GM12878 (cell line): Measurements from ENCODE around the gene CTSW. TPM values are rescaled to one million over a fixed set of nuclear protein-coding genes. Genes with fewer than 3 reads are reported as not detected.

Experiments used
- ATAC-seq: fragments of 200-7000 bp; cut with Tn5 transposase; 3 replicates; pipeline ENCODE4 v1.9.1; 2020; ENCODE audit warnings: mild to moderate bottlenecking, moderate library complexity
- BruUV-seq: library from RNA; stranded (reverse); fragments of 400-500 nt; replicated peaks from 2 replicates; lab custom pipeline; 2021; lab: Mats Ljungman, UMichigan
- CTCF ChIA-PET: fragments of 300-600 bp; sonication (Branson Sonifier 250); formaldehyde crosslinking; extraction: SDS; loops from one replicate; lab custom pipeline; 2021; ENCODE audit warnings: inconsistent platforms; lab: Yijun Ruan, JAX
- POLR2A ChIA-PET: fragments of 350-600 bp; formaldehyde crosslinking; extraction: SDS; loops from one replicate; lab custom pipeline; 2021; ENCODE audit warnings: inconsistent platforms; lab: Charles Lee
- RAD21 ChIA-PET: fragments of 300-600 bp; sonication (Branson Sonifier 250); formaldehyde crosslinking; loops from one replicate; lab custom pipeline; 2023; ENCODE audit warnings: antibody characterized with exemption; ENCODE audit not compliant: unreplicated experiment; lab: Charles Lee
- SMC1A ChIA-PET: fragments of 300-600 bp; sonication (Branson Sonifier 250); formaldehyde crosslinking; loops from one replicate; lab custom pipeline; 2023; ENCODE audit not compliant: unreplicated experiment, uncharacterized antibody; lab: Charles Lee
- DNase-seq: peaks from one replicate; pipeline ENCODE4 v3.0.0-alpha.2; 2011; ENCODE audit warnings: low read depth, low spot score
- FAIRE-seq: peaks from 3 replicates; lab custom pipeline; 2011; peaks lifted over from hg19 to GRCh38; lab: Jason Lieb, UNC
- H2AFZ ChIP-seq: 2 replicates; pipeline ENCODE4 v1.6.0; 2011; ENCODE audit warnings: low read depth, low read length, control low read depth; ENCODE audit not compliant: control insufficient read depth
- H3K27ac ChIP-seq: 2 replicates; pipeline ENCODE4 v1.5.1; 2011; ENCODE audit warnings: control low read depth; ENCODE audit not compliant: control insufficient read depth, insufficient read depth
- H3K27me3 ChIP-seq, 2 experiments: replicated peaks in 1 of 2; 2 replicates each; pipeline versions ENCODE4 v1.6.0 to v1.6.1; 2011; ENCODE audit warnings: low read length in 1 of 2; ENCODE audit not compliant: control insufficient read depth in 2 of 2, insufficient read depth in 2 of 2
- H3K36me3 ChIP-seq, 2 experiments: 2 replicates each; pipeline ENCODE4 v1.5.1; 2011; ENCODE audit warnings: low read length in 1 of 2; ENCODE audit not compliant: control insufficient read depth in 2 of 2, insufficient read depth in 2 of 2
- H3K4me1 ChIP-seq: 2 replicates; pipeline ENCODE4 v1.6.1; 2011; ENCODE audit warnings: mild to moderate bottlenecking, low read length, moderate library complexity, mixed read lengths; ENCODE audit not compliant: control insufficient read depth, insufficient read depth
- H3K4me2 ChIP-seq: 2 replicates; pipeline ENCODE4 v1.6.0; 2011; ENCODE audit warnings: control low read depth; ENCODE audit not compliant: control insufficient read depth, insufficient read depth
- H3K4me3 ChIP-seq: fragments of 200-600 bp; sonication (generic); 2 replicates; pipeline ENCODE4 v1.5.1; 2016
- H3K79me2 ChIP-seq: 2 replicates; pipeline ENCODE4 v1.6.0; 2011; ENCODE audit warnings: low read length; ENCODE audit not compliant: control insufficient read depth, insufficient read depth
- H3K9ac ChIP-seq: 2 replicates; pipeline ENCODE4 v1.8.0; 2011; ENCODE audit warnings: low read length, control low read depth, mixed read lengths; ENCODE audit not compliant: control insufficient read depth, insufficient read depth
- H3K9me3 ChIP-seq: replicated peaks from 3 replicates; pipeline ENCODE4 v1.5.1; 2011; ENCODE audit warnings: mild to moderate bottlenecking, low read length; ENCODE audit not compliant: control insufficient read depth, insufficient read depth
- H4K20me1 ChIP-seq: 2 replicates; pipeline ENCODE4 v1.6.0; 2011; ENCODE audit not compliant: control insufficient read depth, insufficient read depth
- FOXK2 ChIP-seq: fragments of 450-650 bp; IDR thresholded peaks from 2 replicates; pipeline ENCODE4 v1.6.1; 2017; ENCODE audit warnings: mild to moderate bottlenecking, moderate library complexity
- KDM1A ChIP-seq: fragments of 200-600 bp; sonication (generic); IDR thresholded peaks from 2 replicates; pipeline ENCODE4 v1.6.1; 2016; ENCODE audit warnings: borderline replicate concordance
- RCOR1 ChIP-seq: conservative IDR thresholded peaks from 2 replicates; pipeline ENCODE4 v1.6.1; 2012; ENCODE audit warnings: low read depth, low read length, improper control_type of control experiment
- SMC3 ChIP-seq: IDR thresholded peaks from 2 replicates; pipeline ENCODE4 v1.6.1; 2011; ENCODE audit warnings: low read length, improper control_type of control experiment, borderline replicate concordance
- USF2 ChIP-seq: IDR thresholded peaks from 2 replicates; pipeline ENCODE4 v1.6.1; 2011; ENCODE audit warnings: low read depth, low read length, improper control_type of control experiment, borderline replicate concordance
- WGBS: methylation state at CpG from one replicate; pipeline ENCODE4 v1.1.6; 2016; ENCODE audit warnings: low lambda C conversion rate; ENCODE audit not compliant: insufficient replicate concordance, insufficient coverage; ENCODE audit errors: missing lambda C conversion rate; 5-methylcytosine and 5-hydroxymethylcytosine counted together
- in situ Hi-C: fragments of 300-500 bp; cut with MboI; formaldehyde crosslinking; loops from 9 replicates; pipeline ENCODE4 v1.14.3; 2018; ENCODE audit warnings: mixed read lengths
- intact Hi-C: fragments of 100-400 bp; cut with micrococcal nuclease; formaldehyde crosslinking; loops from one replicate; pipeline ENCODE4 v1.14.2; 2022; ENCODE audit not compliant: unreplicated experiment
- polyA plus RNA-seq, 11 experiments: library from polyadenylated mRNA; depleted of rRNA in 4 of 11; unstranded in 6 of 11; stranded (reverse) in 5 of 11; fragments of >200 nt; fragmentation: Nextera tagmentation in 4 of 11; fragmentation: Illumina TruSeq in 1 of 11; extraction: Ambion mirVana in 4 of 11; extraction: Trizol in 1 of 11; gene quantifications; 1 replicate in 1 of 11; 2 replicates in 10 of 11; pipeline versions ENCODE4 v1.2.1 to v1.2.3, GENCODE V29; 2011 to 2016; ENCODE audit warnings: inconsistent platforms in 2 of 11, missing spikeins in 2 of 11, low read depth in 1 of 11
- total RNA-seq, 4 experiments: library from RNA; depleted of rRNA in 3 of 4; stranded (reverse); fragments of >200 nt in 3 of 4; fragmentation: Illumina TruSeq in 1 of 4; extraction: Trizol in 1 of 4; gene quantifications; 2 replicates each; pipeline versions ENCODE4 v1.2.1 to v1.2.3, GENCODE V29; 2013 to 2021

Gene CTSW
- total and polyA plus RNA-seq, 10 of the 15 experiments (the other 5 are each of a cell fraction or from before 2014, with no cell fraction given): 0.53 to 12.0 (median 1.7) TPM

GRCh38 chr11:65861165-65861505 lies 18.5 kb upstream of the CTSW start:
- in situ Hi-C loops (loop anchor here (25.0 kb wide), 1 partner anchor 1624 kb away; the partner anchor contains the start of genes DNAJC4, FKBP2, NUDT22 and PPP1R14B), intact Hi-C loops (no loop called here)
- Histone ChIP-seq H3K9me3 (no peaks in the 10 kb centered on the region), H3K79me2 (peaks cover 45% of the 10 kb centered on the region), H3K4me3 (peak overlapping the region; percentile 85), H2AFZ (no peak overlapping the region), H3K27ac (peak overlapping the region; percentile 100), H4K20me1 (peaks cover 7% of the 10 kb centered on the region), H3K9ac (peak overlapping the region; percentile 97), H3K27me3 (no peaks in the 10 kb centered on the region), H3K4me1 (peaks cover 16% of the 10 kb centered on the region), H3K4me2 (peak overlapping the region; percentile 97), H3K36me3 (peaks cover 20 to 31% of the 10 kb centered on the region in 2 experiments)
- WGBS: 6% methylated on average over 14 of the region's 14 CpGs
- RAD21 ChIA-PET: interaction anchor here (5.0 kb wide), 1 partner anchor 29 kb away, joined by 76 read pairs; the partner anchor contains the start of genes CCDC85B and FIBP
- FAIRE-seq: no peak
- no TSS peak for BruUV-seq
- SMC1A ChIA-PET: interaction anchor here (0.6 to 4.3 kb wide), 2 partner anchors 29 to 93 kb away, joined by 4 to 52 read pairs; partner anchors contain the start of genes CCDC85B and FIBP
- no peak for ATAC-seq
- CTCF ChIA-PET: interaction anchor here (0.7 to 5.7 kb wide), 6 partner anchors 9 to 289 kb away, joined by 3 to 146 read pairs (median 6); partner anchors contain the start of genes CCDC85B, FAM89B and FIBP
- no peak for TF ChIP-seq KDM1A
- TF ChIP-seq SMC3: no peak
- TF ChIP-seq FOXK2: no peak
- TF ChIP-seq RCOR1: no peak
- no peak for TF ChIP-seq USF2
- POLR2A ChIA-PET: interaction anchor here (0.9 to 5.6 kb wide), 7 partner anchors 9 to 149 kb away, joined by 3 to 155 read pairs (median 13); partner anchors contain the start of genes CCDC85B, EFEMP2, FIBP and KAT5
- DNase-seq: no peak
